Sigmoid colon (tissue), 4 donors: ENCODE data around the gene PNLIPRP3.

Experiments
- EP300 ChIP-seq, 4 donors: sonication (generic); formaldehyde crosslinking; IDR thresholded peaks; one replicate each; pipeline ENCODE4 v1.6.1; 2017; ENCODE audit warnings: antibody characterized with exemption in 4 of 4
- POLR2A ChIP-seq, 2 donors: fragments of 450-650 bp; IDR thresholded peaks; one replicate each; pipeline ENCODE4 v1.6.1; 2016; ENCODE audit warnings: antibody characterized with exemption in 2 of 2, mild to moderate bottlenecking in 2 of 2, moderate library complexity in 2 of 2
- POLR2AphosphoS5 ChIP-seq, 4 donors: sonication (generic); formaldehyde crosslinking; IDR thresholded peaks; one replicate each; pipeline ENCODE4 v1.6.1; 2017; ENCODE audit warnings: antibody characterized with exemption in 4 of 4
- TF ChIP-seq, protein P1 (sequence below), 4 experiments: fragments of 450-650 bp in 3 of 4; fragments of 200-600 bp in 1 of 4; IDR thresholded peaks; one replicate each; pipeline ENCODE4 v1.5.1; 2016 to 2019; ENCODE audit warnings: antibody characterized with exemption in 4 of 4, mild to moderate bottlenecking in 3 of 4, moderate library complexity in 2 of 4

DNA sequence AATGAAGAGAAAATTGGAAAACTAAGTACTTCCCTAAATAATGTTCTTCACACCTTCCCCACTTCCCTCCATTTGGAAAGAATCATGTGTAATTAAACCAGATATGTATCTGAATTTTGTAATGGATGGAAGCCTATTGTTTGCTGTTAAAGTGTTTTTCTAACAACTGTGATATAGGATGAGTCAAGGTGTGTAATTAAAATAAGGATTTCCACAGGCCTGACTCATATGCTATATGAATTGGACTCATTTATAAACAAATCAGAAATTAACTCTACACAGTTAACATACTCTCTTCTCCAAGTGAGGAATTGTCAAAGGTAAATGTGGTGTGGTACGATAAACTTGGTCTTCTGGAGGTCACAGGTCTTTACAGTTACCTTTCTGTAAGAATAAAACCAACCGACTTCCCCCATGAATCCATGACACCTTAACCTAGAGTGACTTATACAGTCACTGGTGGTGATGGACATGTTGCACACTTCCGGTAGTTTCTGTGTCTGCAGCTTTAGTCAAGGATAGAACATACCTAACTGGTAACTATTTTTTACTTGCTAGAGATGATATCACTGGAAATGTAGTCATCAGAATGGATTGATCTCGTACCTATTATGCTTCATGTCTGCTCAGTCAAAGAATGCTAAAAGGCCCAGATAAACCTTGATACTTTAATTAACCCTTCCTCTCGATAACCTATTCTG is 12.8 kb downstream of the PNLIPRP3 start:
- TF ChIP-seq, protein P1, sequence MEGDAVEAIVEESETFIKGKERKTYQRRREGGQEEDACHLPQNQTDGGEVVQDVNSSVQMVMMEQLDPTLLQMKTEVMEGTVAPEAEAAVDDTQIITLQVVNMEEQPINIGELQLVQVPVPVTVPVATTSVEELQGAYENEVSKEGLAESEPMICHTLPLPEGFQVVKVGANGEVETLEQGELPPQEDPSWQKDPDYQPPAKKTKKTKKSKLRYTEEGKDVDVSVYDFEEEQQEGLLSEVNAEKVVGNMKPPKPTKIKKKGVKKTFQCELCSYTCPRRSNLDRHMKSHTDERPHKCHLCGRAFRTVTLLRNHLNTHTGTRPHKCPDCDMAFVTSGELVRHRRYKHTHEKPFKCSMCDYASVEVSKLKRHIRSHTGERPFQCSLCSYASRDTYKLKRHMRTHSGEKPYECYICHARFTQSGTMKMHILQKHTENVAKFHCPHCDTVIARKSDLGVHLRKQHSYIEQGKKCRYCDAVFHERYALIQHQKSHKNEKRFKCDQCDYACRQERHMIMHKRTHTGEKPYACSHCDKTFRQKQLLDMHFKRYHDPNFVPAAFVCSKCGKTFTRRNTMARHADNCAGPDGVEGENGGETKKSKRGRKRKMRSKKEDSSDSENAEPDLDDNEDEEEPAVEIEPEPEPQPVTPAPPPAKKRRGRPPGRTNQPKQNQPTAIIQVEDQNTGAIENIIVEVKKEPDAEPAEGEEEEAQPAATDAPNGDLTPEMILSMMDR (IDR thresholded peaks at IDR 0.05): no peak
- TF ChIP-seq POLR2AphosphoS5 (IDR thresholded peaks at IDR 0.05) (no peak), POLR2A (IDR thresholded peaks at IDR 0.05) (no peak), EP300 (IDR thresholded peaks at IDR 0.05) (no peak)
